Medulla oblongata (tissue), 1 donor: ENCODE data around the gene TUG1.

Experiments
- DNase-seq: peaks from one replicate; pipeline ENCODE4 v3.0.0-alpha.2; 2015; ENCODE audit errors: extremely low spot score

The TUG1 gene

GRCh38 chr22:30968924-30969531, at the start of gene TUG1:
TUG1 (plus strand) TSS chr22:30969265.
- DNase-seq, result peak; percentile 99

GRCh38 chr22:30919973-30920372, 49.1 kb upstream of the TUG1 start:
- no peak for DNase-seq

- DNase-seq, result peak; percentile 85
Measured at GRCh38 chr22:30920407-30920806, 48.7 kb upstream of the TUG1 start.

- no peak for DNase-seq
Measured at GRCh38 chr22:30921108-30921507, 48.0 kb upstream of the TUG1 start.

- DNase-seq, result peak; percentile 45
Measured at GRCh38 chr22:30922151-30922611, 46.9 kb upstream of the TUG1 start.

- no peak for DNase-seq
Measured at GRCh38 chr22:30923168-30923900, 45.7 kb upstream of the TUG1 start.

GRCh38 chr22:30925667-30926066, 43.4 kb upstream of the TUG1 start:
- DNase-seq, result no peak

GRCh38 chr22:30926706-30927105, 42.4 kb upstream of the TUG1 start:
- no peak for DNase-seq

- DNase-seq, result no peak
Measured at GRCh38 chr22:30927806-30928205, 41.3 kb upstream of the TUG1 start.

GRCh38 chr22:30928401-30928800, 40.7 kb upstream of the TUG1 start:
- no peak for DNase-seq

GRCh38 chr22:30930228-30930627, 38.8 kb upstream of the TUG1 start:
- no peak for DNase-seq

GRCh38 chr22:30931541-30932300, 37.3 kb upstream of the TUG1 start:
- DNase-seq, result no peak

GRCh38 chr22:30932661-30933060, 36.4 kb upstream of the TUG1 start:
- DNase-seq, result no peak

- DNase-seq, result no peak
Measured at GRCh38 chr22:30933457-30933856, 35.6 kb upstream of the TUG1 start.

- no peak for DNase-seq
Measured at GRCh38 chr22:30934053-30934452, 35.0 kb upstream of the TUG1 start.

- DNase-seq, result no peak
Measured at GRCh38 chr22:30940685-30941362, 28.2 kb upstream of the TUG1 start.

GRCh38 chr22:30941363-30941740, 27.7 kb upstream of the TUG1 start:
- DNase-seq, result no peak

- no peak for DNase-seq
Measured at GRCh38 chr22:30943368-30943767, 25.7 kb upstream of the TUG1 start.

- no peak for DNase-seq
Measured at GRCh38 chr22:30944986-30945385, 24.1 kb upstream of the TUG1 start.

GRCh38 chr22:30945653-30946052, 23.4 kb upstream of the TUG1 start:
- DNase-seq, result no peak

- DNase-seq, result no peak
Measured at GRCh38 chr22:30946354-30946753, 22.7 kb upstream of the TUG1 start.

- DNase-seq, result peak; percentile 92
Measured at GRCh38 chr22:30947173-30947815, 21.8 kb upstream of the TUG1 start.
